Body of pancreas (tissue), 4 donors: ENCODE data around the gene HAPLN2. TPM values are rescaled to one million over a fixed set of nuclear protein-coding genes. Genes with fewer than 3 reads are reported as not detected.
A peak's percentile ranks its signal among the peaks of the same experiment; 100 is the strongest.

Source experiments
- ATAC-seq: fragments of 150-250 bp; one replicate; pipeline ENCODE4 v1.9.1; 2016
- DNase-seq, 4 donors: peaks; one replicate each; pipeline ENCODE4 v3.0.0-alpha.2; 2019
- H3K27ac ChIP-seq, 4 donors: fragments of 200-600 bp; sonication (generic); 1 replicate in 3 of 4; 2 replicates in 1 of 4; pipeline versions ENCODE4 v1.5.1 to v1.6.1; 2016 to 2019; ENCODE audit warnings: mild to moderate bottlenecking in 1 of 4, mixed read lengths in 1 of 4, moderate library complexity in 1 of 4
- H3K27me3 ChIP-seq, 2 donors: fragments of 200-600 bp; sonication (generic); one replicate each; pipeline ENCODE4 v1.6.0; 2016; ENCODE audit warnings: mild to moderate bottlenecking in 1 of 2
- H3K36me3 ChIP-seq, 2 donors: fragments of 200-600 bp; sonication (generic); replicated peaks in 1 of 2; 2 replicates each; pipeline ENCODE4 v1.5.1; 2016; ENCODE audit warnings: low read depth in 2 of 2; ENCODE audit not compliant: insufficient read depth in 1 of 2
- H3K4me1 ChIP-seq: fragments of 200-600 bp; sonication (generic); one replicate; pipeline ENCODE4 v1.6.0; 2016
- H3K4me3 ChIP-seq, 2 donors: fragments of 200-600 bp; sonication (generic); 1 replicate in 1 of 2; 2 replicates in 1 of 2; pipeline ENCODE4 v1.5.1; 2016 to 2019
- H3K9me3 ChIP-seq, 3 donors: fragments of 200-600 bp; sonication (generic); 1 replicate in 2 of 3; 2 replicates in 1 of 3; pipeline ENCODE4 v1.5.1; 2016
- POLR2A ChIP-seq, 3 donors: fragments of 450-650 bp; IDR thresholded peaks; one replicate each; pipeline ENCODE4 v1.6.1; 2016; ENCODE audit warnings: antibody characterized with exemption in 3 of 3, mild to moderate bottlenecking in 2 of 3
- WGBS, 2 donors: methylation state at CpG; one replicate each; pipeline ENCODE4 v1.1.5; 2017; 5-methylcytosine and 5-hydroxymethylcytosine counted together
- intact Hi-C: fragments of 100-400 bp; cut with DNase I; formaldehyde crosslinking; loops from one replicate; pipeline ENCODE4 v1.15.1; 2023
- total RNA-seq, 2 donors: library from RNA; depleted of rRNA; stranded (reverse); fragments of >200 nt; gene quantifications; one replicate each; pipeline ENCODE4 v1.1.0, GENCODE V29; 2016
- TF ChIP-seq, protein P1 (sequence below), 7 experiments: fragments of 450-650 bp in 4 of 7; fragments of 200-600 bp in 3 of 7; sonication (generic) in 3 of 7; IDR thresholded peaks; one replicate each; pipeline ENCODE4 v1.5.1; 2016 to 2019; ENCODE audit warnings: antibody characterized with exemption in 7 of 7

Gene HAPLN2
- total RNA-seq, 2 donors from 2014 or later: not detected

DNA sequence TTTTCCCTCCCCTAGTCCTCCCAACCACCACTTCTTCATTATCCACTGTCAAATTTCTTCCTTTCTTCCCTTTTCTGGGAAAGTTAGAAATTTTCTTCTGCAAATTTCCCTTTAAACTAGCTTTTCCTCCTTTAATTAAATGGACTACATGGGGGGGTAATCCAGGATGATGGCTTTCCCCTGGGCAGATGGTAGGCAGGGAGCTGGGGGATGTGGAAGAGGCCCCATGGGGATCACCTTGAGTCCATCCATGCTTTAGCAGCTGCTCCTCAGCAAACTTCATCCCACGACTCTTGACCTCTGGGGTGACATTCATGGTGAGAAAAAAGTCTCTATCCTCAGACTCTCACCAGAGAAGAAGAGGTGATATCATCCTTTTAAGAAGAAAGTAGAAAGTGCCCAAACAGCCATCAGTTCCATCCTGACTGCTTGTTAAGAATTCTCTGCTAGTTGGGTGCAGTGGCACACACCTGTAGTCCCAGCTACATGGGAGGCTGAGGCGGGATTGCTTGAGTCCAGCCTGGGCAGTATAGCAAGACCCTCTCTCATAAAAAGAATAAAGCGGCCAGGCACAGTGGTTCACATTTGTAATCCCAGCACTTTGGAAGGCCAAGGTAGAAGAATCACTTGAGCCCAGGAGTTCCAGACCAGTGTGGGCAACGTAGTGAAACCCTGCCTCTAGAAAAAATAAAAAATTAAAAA is 20.3 kb upstream of the HAPLN2 start:
- DNase-seq: no peak
- TF ChIP-seq, protein P1, sequence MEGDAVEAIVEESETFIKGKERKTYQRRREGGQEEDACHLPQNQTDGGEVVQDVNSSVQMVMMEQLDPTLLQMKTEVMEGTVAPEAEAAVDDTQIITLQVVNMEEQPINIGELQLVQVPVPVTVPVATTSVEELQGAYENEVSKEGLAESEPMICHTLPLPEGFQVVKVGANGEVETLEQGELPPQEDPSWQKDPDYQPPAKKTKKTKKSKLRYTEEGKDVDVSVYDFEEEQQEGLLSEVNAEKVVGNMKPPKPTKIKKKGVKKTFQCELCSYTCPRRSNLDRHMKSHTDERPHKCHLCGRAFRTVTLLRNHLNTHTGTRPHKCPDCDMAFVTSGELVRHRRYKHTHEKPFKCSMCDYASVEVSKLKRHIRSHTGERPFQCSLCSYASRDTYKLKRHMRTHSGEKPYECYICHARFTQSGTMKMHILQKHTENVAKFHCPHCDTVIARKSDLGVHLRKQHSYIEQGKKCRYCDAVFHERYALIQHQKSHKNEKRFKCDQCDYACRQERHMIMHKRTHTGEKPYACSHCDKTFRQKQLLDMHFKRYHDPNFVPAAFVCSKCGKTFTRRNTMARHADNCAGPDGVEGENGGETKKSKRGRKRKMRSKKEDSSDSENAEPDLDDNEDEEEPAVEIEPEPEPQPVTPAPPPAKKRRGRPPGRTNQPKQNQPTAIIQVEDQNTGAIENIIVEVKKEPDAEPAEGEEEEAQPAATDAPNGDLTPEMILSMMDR (IDR thresholded peaks at IDR 0.05): no peak
- TF ChIP-seq POLR2A (IDR thresholded peaks at IDR 0.05): no peak
- ATAC-seq: no peak
- Histone ChIP-seq H3K27ac (no peak overlapping the region), H3K9me3 (no peaks in the 10 kb centered on the region), H3K4me3 (no peak overlapping the region), H3K4me1 (peaks cover 24% of the 10 kb centered on the region), H3K36me3 (peaks cover 0 to 9% of the 10 kb centered on the region in 2 donors), H3K27me3 (no peaks in the 10 kb centered on the region)
- intact Hi-C loops: no loop called here
- 86 to 96% methylated on average over 4 of the region's 4 CpGs for WGBS, 2 donors

DNA sequence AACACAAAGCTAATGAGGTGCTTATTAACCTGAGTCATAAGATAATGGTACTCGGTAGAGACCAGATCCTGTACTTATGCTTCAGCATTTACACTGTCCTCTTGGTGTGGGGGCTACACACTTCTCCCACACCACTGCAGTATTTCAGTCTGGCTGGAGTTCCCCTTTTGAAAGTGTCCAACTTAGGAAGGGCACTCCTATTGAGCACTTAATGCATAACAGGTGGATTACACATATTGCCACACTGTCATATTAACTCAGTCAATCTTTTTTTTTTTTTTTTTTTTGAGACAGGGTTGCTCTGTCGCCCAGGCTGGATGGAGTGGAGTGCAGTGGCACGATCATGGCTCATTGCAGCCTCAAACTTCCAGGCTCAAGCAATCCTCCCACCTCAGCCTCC is 19.4 kb upstream of the HAPLN2 start:
- Histone ChIP-seq H3K36me3 (peaks cover 0 to 9% of the 10 kb centered on the region in 2 donors), H3K4me1 (peaks cover 24% of the 10 kb centered on the region), H3K9me3 (no peaks in the 10 kb centered on the region), H3K27ac (no peak overlapping the region), H3K27me3 (no peaks in the 10 kb centered on the region), H3K4me3 (no peak overlapping the region)
- WGBS, 2 donors: 49 to 68% methylated on average over 3 of the region's 3 CpGs
- TF ChIP-seq POLR2A (IDR thresholded peaks at IDR 0.05): no peak
- TF ChIP-seq, protein P1 (IDR thresholded peaks at IDR 0.05): peak in 1 of 7 experiments; percentile 11
- DNase-seq (no peak), ATAC-seq (no peak)
- intact Hi-C loops: no loop called here

DNA sequence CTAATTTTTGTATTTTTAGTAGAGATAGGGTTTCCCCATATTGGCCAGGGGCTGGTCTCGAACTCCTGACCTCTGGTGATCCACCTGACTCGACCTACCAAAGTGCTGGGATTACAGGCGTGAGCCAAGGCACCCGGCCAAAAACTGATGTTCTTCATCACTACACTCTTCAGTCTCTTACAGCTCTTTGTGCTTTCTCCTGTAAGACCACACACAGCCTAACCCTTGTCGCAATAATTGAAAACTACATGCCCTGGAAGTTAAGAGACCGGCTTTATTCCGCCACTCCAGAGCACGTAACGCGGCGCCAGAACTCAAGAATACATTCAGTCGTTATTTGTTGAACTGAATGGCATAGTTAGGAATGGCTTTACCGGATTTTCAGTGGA is 18.5 kb upstream of the HAPLN2 start:
- H3K4me3 ChIP-seq: peak overlapping the region; percentile 61 to 97
- H3K36me3 ChIP-seq: peaks cover 0 to 9% of the 10 kb centered on the region in 2 donors
- H3K4me1 ChIP-seq: peaks cover 24% of the 10 kb centered on the region
- no peak for TF ChIP-seq POLR2A (IDR thresholded peaks at IDR 0.05)
- TF ChIP-seq, protein P1 (IDR thresholded peaks at IDR 0.05): no peak
- intact Hi-C loops: no loop called here
- peak overlapping the region in 3 of 4 donors; percentile 53 to 77 (median 68) for H3K27ac ChIP-seq
- ATAC-seq: no peak
- 2 to 4% methylated on average over 13 of the region's 13 CpGs for WGBS, 2 donors
- no peaks in the 10 kb centered on the region for H3K9me3 ChIP-seq
- no peak for DNase-seq
- no peaks in the 10 kb centered on the region for H3K27me3 ChIP-seq

DNA sequence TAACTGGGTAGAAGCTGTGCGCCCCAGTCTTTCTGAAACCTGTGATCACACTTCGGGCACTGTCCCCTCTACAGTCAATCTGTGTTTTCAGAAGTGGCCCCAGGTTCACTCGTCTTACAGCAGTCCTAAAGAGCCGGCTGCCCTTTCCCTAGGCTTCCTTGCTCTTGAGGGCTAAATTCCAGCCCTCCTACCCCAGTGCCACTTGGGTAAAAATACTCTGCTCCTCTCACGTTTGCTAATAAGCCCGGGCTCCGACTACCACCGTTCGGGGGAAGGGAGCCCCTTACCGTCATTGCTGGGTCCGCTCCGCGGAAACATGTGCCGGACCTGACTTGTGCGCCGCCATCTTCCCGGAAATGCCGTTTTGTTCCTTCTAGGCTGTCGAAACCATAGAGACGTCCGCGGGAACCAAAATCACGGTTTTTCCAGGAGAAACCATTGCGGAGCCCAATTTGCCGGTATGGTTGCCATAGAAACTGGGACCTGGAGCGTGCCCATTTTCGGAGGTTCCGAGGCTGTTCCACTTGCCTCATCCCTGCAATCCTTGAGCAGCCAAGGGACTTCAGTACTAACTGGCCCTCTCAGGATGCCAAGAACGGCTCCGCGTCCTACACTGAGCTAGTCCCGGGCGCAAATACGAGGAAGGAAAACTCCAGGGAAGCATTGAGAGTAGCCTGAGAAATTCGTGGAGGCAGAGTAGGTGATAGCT is 17.9 kb upstream of the HAPLN2 start, which contains the start of gene GPATCH4:
GPATCH4 (minus strand) TSS at position 358 of the 709 bp plus-strand sequence.
- peak; percentile 88 for ATAC-seq
- intact Hi-C loops: no loop called here

More for the DNA sequence above, 17.9 kb upstream of the HAPLN2 start, which contains the start of gene GPATCH4:
- H3K27ac ChIP-seq: peak within 1 kb of the TSS; percentile 20 to 77 (median 60)
- no peaks in the 10 kb centered on the region for H3K9me3 ChIP-seq
- H3K4me1 ChIP-seq: peaks cover 24% of the 10 kb centered on the region
- 0% methylated on average over 21 to 35 of the region's 35 CpGs for WGBS, 2 donors
- H3K27me3 ChIP-seq: no peaks in the 10 kb centered on the region
- peaks cover 0 to 7% of the 10 kb centered on the region in 2 donors for H3K36me3 ChIP-seq
- TF ChIP-seq, protein P1 (IDR thresholded peaks at IDR 0.05): no peak
- TF ChIP-seq POLR2A (IDR thresholded peaks at IDR 0.05): peak in 2 of 3 donors; percentile 66 to 80
- DNase-seq: peak; percentile 70 to 83 (median 78)
- peak within 1 kb of the TSS; percentile 61 to 97 for H3K4me3 ChIP-seq
